ENCODE results near the gene ASB6.

- TF ChIP-seq TARDBP (IDR thresholded peaks at IDR 0.05) = no peak
- TF ChIP-seq ELF4 (IDR thresholded peaks at IDR 0.05) = no peak
- no peak for TF ChIP-seq BHLHE40 (IDR thresholded peaks at IDR 0.05; ENCODE audit: borderline replicate concordance)
- TF ChIP-seq ARNT (IDR thresholded peaks at IDR 0.05) = no peak
- TF ChIP-seq SUZ12 (IDR thresholded peaks at IDR 0.05) = no peak
- TF ChIP-seq SP1 (IDR thresholded peaks at IDR 0.05) = no peak
- TF ChIP-seq L3MBTL2 (conservative IDR thresholded peaks at IDR 0.05) = no peak
- no peak for TF ChIP-seq CTBP1 (IDR thresholded peaks at IDR 0.05; ENCODE audit: borderline replicate concordance)
Observed at GRCh38 chr9:129676975-129677374, 35.0 kb upstream of the ASB6 start.
